HG03432 (cell line): Measurements from ENCODE around the gene R3HCC1L.
A peak's percentile ranks its signal among the peaks of the same experiment; 100 is the strongest.
"Not testable (repeated sequence)": the region's sequence is repeated elsewhere in the genome, so short reads cannot be mapped to it uniquely, and the experiment has no call there.

ENCODE experiments used
- ATAC-seq: cut with Tn5 transposase; IDR thresholded peaks from one replicate; pipeline ENCODE4 v1.9.1; 2021; ENCODE audit warnings: mild to moderate bottlenecking, moderate library complexity; ENCODE audit not compliant: unreplicated experiment

The R3HCC1L gene

DNA sequence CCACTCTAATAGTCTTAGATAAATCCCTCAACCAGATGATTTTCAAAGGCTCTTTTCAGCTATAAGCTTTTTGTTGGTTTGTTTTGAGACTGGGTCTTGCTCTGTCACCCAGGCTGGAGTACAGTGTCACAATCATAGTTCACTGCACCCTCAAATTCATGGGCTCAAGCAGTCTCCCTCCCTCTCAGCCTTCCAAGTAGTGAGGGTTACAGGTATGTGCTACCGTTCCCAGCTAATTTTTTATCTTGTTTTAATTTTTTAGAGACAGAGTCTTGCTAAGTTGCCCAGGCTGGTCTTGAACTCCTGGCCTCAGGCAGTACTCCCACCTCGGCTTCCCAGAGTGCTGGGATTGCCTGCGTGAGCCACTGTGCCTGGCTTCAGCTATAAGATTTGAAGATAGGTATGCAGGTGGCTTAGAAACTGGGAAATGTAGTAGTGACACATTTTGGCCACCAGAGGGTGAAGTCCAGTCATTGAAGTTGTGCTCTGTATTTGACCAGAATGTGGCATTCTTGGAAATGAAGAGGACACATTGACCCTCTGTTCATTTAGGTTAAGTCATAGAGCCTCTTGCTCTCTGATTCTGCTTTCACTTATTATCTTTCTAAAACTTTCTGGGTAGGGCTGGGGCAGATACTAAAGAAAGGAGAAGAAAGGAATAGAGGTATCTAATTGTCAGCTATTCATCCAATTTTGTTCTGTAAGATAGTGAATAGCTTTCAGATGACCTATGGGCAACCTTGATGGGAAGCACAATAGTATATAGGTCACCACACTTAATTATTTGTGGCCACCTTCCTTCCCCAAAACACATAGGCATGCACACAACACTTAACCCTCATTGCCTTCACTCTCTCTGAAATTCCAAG is 36.0 kb downstream of the R3HCC1L start:
- peak; percentile 42 for ATAC-seq

DNA sequence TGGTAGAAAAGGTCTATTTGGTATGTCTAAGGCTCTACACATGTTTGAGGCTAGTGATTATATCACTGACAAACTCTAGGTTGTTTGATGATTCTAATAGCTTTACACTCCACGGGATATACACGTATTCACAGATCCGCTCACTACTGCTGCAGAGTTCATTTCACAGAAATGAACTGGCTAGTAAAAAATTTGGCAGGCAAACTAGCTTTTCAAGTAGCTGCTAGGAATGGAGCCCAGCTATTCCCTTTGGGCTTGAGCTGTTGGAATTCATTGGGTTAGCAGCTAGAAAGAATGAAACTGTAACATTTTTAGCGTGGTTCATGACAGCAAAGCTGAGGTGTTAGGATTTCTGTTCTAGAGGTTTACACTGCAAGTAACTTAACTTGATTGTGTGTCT is 37.6 kb downstream of the R3HCC1L start:
- no peak for ATAC-seq

DNA sequence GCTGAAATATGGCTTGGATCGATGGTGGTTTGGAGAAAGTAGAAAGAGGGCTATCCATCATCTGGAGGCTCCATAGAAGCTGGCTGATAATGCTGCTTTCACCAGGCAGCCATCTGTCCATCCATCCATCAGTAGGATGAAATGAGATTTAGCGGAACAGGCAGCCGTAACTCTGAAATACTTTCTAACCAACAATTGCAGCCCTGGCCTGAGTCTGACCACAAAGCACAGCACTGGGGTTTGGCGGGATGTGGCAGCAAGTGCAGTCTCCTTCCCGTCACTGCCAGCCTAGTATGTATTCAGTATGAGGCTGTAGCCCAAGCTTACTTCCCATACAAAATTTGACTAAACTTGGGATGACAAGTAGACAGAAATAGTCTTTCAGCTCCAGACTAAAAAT is 38.0 kb downstream of the R3HCC1L start:
- ATAC-seq: no peak

DNA sequence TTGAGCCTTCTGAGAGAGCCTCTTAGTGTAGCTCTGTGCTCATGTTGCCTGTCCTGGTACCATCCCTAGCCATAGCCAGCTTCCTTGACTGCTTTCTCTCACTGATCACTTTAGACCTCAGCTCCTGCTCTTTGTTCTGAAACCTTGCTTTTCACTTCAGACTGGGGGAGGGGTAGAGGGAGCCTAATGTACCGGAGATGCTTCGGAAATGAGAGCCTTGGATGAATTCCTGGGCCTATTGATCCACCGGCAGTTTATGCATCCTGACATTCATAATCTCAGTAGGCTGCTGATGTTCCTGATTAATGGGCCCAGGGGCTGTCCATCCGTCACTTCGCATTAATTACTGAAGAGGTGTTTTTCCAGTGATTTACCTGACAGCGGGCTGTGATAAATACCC is 38.8 kb downstream of the R3HCC1L start:
- no peak for ATAC-seq

DNA sequence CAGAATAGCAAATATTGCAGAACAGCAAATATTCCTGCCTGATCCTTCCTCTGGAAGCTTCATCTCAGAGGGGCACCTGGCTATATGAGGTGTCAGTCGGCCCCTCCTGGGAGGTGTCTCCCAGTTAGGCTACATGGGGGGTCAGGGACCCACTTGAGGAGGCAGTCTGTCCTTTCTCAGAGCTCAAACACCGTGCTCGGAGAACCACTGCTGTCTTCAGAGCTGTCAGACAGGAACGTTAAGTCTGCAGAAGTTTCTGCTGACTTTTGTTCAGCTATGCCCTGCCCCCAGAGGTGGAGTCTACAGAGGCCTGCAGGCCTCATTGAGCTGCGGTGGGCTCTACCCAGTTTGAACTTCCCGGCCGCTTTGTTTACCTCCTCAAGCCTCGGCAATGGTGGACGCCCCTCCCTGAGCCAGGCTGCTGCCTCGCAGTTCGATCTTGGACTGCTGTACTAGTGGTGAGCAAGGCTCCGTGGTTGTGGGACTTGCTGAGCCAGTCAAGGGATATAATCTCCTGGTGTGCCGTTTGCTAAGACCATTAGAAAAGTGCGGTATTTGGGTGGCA is 48.0 kb downstream of the R3HCC1L start:
- not testable (repeated sequence) for ATAC-seq

DNA sequence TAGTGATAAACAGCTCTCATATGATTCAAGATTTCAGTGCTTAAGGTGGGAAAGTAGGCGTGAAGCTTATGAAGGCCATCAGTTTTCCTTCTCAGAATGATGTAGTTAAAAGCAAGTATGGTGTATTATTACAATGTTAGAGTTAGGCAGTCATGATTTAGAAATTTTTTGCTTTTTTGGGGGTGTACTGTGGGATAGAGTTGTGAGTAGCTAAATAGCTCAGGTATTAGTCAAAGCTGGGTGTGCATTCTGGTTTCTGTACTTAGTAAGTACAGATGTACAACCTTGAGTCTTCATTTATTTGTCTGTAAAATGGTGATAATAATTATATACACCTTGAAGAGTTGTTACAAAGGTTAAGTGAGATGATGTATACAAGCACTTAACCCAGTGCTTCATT is 52.2 kb downstream of the R3HCC1L start:
- ATAC-seq: no peak

DNA sequence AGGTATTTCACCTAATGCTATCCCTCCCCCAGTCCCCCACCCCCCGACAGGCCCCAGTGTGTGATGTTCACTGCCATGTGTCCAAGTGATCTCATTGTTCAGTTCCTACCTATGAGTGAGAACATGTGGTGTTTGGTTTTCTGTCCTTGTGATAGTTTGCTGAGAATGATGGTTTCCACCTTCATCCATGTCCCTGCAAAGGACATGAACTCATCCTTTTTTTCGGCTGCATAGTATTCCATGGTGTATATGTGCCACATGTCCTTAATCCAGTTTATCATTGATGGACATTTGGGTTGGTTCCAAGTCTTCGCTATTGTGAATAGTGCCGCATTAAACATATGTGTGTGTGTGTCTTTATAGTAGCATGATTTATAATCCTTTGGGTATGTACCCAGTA is 56.3 kb downstream of the R3HCC1L start:
- ATAC-seq: not testable (repeated sequence)

DNA sequence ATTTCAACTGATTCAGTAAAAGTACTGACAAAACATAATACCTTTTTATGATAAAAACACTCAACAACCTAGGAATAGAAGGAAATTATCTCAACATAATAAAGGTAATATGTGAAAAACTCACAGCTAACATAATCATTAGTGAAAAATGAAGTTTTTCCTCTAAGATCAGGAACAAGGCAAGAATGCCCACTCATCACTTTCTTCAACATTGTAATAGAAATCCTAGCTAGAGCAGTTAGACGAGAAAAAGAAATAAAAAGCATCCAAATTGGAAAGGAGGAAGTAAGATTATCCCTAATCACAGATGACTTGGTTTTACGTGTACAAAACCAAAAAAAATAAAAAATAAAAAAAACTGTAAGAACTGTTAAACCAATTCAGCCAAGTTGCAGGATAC is 58.6 kb downstream of the R3HCC1L start:
- ATAC-seq: no peak

DNA sequence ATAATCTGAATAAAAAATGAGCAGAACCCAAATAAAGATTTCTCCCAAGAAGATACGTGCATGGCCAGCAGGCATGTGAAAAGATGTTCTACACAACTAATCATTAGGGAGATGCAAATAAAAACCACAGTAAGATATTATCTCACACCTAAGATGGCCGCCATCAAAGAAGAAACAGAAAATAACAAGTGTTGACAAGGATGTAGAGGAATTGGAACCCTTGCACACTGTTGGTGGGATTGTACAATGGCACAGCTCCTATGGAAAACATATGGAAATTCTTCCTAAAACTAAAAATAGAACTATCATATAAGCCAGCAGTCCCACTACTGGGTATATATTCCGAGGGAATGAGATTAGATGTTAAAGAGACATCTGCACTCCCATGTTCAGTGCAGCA is 60.2 kb downstream of the R3HCC1L start:
- no peak for ATAC-seq

DNA sequence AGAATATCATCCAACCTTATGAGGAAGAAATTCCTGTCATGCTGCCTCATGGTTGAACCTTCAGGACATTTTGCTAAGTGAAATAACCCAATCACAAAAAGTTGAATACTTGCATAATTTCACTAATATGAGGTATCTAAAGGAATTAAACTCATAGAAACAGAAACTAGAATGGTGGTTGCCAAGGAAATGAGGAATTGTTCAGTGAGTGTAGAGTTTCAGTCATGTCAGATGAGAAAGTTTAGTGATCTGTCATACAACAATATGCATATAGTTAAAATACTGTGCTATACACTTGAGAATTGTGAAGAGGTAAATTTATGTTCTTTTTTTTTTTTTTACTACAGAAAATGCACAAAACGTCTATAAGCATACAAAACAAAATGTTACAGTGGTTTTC is 60.7 kb downstream of the R3HCC1L start:
- no peak for ATAC-seq

DNA sequence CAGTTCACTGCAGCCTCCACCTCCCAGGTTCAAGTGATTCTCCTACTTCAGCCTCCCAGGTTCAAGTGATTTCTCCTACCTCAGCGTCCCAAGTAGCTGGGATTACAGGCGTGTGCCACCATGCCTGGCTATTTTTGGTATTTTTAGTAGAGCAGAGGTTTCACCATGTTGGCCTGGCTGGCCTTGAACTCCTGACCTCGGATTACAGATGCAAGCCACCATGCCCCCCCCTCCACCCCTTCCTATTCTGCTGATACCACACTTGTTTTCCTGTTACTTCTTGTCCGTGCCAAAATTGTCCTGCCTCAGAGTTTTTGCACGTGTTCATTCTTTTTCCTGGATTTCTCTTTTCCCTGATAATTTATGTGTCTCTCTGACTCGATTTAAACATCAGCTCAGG is 62.5 kb downstream of the R3HCC1L start:
- ATAC-seq: no peak

DNA sequence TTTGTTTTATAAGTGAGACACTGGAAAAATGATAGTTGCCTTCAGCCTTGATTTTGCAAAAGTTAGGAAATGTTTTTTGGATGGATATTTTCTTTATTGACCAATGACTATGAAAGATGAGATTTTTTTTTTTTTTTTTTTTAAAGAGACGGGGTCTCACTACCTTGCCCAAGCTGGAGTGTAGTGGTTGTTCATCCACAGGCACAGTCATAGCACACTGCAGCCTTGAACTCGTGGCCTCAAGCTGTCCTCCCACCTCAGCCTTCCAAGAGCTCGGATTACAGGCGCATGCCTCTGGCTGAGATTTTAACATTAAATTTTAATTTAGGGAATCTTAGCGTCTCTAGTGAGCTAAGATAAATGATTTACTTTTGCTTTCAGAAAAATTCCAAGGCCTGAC is 67.3 kb downstream of the R3HCC1L start:
- no peak for ATAC-seq

DNA sequence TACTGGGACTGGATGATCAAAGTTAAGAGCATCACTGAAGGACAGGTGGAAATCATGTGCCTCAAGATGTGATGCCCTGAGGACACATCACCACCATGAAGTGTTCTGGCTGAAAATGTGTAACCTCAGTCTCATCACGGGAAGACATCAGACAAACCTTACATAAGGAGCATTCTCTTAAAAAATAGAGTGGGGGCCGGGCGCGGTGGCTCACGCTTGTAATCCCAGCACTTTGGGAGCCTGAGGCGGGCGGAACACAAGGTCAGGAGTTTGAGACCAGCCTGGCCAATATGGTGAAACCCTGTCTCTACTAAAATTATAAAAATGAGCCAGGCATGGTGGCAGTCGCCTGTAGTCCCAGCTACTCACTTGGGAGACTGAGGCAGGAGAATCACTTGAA is 67.9 kb downstream of the R3HCC1L start:
- ATAC-seq: no peak

DNA sequence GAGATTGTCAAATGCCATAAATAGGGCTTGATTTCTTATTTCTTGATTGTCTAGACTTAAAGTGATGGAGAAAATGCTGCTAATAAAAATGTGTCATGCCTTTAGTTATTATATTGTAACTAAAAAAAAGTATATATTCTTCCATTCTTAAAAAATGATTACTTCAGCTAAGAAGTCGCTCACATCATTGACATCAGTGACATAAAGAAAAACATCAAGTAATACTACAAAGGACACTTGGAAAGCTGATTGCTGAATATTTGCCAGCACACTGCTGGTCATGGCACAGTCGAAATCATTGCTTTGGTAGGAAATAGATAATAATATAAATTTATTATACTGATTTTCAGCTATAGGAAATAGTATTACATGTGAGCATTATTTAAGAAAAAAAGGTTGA is 70.9 kb downstream of the R3HCC1L start:
- no peak for ATAC-seq

DNA sequence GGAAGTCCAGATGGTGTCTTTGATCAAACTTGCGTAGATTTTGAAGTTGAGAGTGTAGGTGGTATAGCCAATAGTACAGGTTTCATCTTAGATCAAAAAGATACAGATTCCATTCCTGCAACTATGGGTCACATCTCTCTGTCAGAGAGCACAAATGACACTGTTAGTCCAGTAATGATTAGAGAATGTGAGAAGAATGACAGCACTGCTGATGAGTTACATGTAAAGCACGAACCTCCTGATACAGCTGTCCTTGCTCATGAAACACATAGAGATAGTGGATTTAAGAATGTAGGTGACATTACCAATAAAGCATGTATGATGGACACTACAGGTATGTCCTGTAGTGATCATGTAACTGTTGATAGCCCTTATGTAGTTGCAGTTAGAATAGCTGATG is 74.5 kb downstream of the R3HCC1L start:
- ATAC-seq: no peak

DNA sequence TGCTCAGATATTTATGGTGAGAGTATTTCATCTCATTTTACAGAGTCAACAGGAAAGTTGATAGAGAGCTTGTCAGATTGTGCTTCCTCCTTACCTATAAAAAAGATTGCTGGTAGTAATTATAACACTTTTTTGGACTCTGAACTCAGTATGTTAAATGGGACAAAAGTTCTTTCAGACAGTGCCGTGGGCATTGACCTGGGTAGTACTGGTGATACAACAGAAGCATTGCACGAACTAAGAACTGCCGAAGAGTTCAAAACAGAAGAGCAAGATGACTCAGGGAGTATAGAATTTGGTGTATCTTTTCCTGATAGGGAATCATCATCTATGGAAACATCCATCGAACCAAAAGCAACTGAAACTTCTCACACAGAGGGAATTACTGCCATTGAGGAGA is 75.0 kb downstream of the R3HCC1L start:
- no peak for ATAC-seq

DNA sequence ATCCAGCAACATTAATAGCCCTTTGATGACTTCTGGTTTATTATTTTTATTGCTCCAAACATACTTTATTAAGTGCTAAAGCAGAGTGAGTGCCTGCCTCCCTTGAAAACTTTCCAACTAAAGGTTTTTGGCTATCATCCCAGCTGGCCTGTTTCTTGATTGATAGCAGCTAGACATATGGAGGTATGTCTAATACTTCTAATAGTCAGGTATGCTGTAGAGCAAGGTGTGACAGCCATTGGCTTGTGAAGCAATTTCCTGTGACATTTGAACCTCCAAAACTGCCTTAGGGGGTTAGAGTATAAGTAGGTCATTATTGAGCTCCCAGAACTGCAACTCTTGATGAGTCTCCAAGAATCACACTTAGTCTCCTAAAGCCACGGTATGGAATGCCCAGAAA is 77.7 kb downstream of the R3HCC1L start:
- no peak for ATAC-seq

DNA sequence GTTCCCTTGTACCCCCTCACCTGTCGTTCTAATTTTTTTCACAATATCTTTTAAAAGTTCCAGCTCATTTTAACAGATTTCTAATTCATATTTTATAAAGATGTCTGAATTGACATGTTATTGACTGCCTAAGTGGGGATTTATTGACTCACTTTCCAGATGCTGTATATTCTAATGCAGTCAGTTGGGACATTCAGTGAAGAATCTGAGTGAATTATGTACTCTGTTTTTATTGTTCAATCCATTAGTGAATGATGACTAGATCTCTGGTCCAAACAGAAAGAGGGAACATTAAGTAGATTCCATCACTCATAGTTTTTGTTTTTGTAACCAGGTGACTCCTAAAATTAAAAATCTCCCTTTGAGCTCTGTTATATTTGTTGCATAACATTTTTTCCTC is 79.3 kb downstream of the R3HCC1L start:
- ATAC-seq: no peak

DNA sequence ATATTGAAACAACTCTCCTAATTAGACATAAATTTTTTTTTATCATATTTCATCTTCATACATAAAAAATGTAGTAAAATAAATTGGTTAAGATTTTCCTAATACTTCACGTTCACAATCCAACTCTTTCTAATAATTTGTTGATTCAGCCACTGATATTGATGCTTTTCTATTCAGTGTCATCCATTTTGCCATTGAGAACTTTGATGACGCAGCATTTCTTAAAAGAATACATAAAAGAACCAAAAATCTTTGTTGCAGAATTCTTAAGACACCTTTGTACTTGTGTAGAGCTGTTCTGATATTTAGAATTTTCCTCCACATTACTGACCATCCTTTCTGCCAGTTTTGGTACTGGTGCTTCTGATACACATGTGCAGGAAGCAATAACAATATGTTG is 80.9 kb downstream of the R3HCC1L start:
- ATAC-seq: no peak

DNA sequence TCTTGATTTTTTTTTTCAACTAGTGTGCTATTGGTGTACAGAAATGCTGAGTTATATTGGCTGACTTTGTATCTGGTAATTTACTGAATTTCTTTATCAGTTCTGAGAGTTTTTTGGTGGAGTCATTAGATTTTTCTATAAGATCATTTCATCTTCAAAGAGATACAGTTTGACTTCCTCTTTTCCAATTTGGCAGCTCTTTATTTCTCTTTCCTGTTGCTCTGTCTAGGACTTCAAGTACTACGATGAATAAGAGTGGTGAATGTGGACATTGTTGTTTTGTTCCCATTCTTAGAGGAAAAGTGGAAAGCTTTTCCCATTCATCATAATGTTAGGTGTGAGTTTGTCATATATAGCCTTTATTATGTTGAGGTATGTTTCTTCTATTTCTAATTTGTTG is 83.3 kb downstream of the R3HCC1L start:
- no peak for ATAC-seq

DNA sequence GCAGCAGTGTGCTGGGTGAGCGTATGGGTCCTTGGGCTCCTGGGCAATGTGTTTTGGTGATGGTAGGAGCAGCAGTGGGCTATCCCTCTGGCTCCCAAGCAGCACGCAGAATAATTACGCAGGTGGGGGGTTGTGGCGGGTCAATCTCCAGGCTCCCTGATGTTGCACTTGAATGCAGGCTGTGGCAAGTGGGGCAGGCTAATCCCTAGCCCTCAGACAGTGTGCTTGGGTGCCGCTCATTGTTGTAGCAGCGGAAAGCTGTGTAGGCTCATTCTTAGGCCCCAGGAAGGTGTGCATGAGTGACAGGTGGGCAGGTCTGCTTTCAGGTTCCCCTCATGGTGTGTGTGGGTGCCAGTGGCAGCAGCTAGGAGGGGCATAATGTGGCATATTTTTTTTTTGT is 89.4 kb downstream of the R3HCC1L start:
- ATAC-seq: no peak

DNA sequence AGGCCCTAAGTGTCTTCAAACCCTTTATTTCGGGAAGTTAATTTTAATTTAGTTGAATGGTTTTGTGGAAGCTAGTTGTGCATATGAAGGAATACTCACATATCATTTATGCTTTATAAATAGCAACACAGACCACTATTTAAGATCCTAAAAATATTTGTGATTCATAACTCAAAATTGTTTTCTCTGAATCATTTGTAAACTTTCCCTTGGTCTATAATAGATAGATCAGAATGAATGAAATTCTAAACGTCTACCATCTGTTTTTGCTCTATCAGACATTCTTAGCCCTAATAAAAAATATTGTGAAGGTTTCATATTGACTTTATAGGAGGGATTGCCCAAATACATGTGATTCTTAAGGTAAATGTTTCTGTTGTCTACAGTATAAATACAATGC is 90.1 kb downstream of the R3HCC1L start:
- ATAC-seq: no peak

DNA sequence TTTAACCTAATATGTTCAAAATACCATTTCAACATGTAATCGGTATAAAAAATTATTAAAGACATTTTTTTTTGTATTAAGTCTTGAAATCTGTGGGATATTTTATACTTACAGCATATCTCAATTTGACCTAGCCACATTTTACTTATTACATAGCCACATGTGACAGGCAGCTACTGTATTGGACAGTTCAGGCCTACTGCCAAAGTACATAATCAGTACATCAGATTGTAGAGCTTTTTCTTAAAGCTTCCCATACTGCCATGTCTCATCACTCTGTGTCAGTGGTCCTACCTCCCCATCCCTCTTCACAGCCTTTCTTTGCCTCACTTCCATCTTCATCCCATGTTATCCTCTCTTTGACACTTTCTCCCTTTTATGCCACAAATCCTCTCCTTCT is 90.5 kb downstream of the R3HCC1L start:
- ATAC-seq: no peak
